PC-3 (cell line): Measurements from ENCODE around the gene SLC23A1. TPM values are rescaled to one million over a fixed set of nuclear protein-coding genes. Genes with fewer than 3 reads are reported as not detected.

Source experiments
- ATAC-seq: fragments of 200-7000 bp; cut with Tn5 transposase; 2 replicates; pipeline ENCODE4 v1.9.1; 2020; ENCODE audit warnings: mild to moderate bottlenecking, moderate library complexity
- BruUV-seq: library from RNA; stranded (reverse); fragments of 400-500 nt; replicated peaks from 2 replicates; lab custom pipeline; 2021; lab: Mats Ljungman, UMichigan
- CTCF ChIA-PET: fragments of 300-600 bp; sonication (Branson Sonifier 250); formaldehyde crosslinking; loops from one replicate; lab custom pipeline; 2022; ENCODE audit warnings: antibody characterized with exemption; lab: Charles Lee
- POLR2A ChIA-PET: fragments of 300-600 bp; sonication (Branson Sonifier 250); formaldehyde crosslinking; loops from one replicate; lab custom pipeline; 2022; ENCODE audit warnings: antibody characterized with exemption; ENCODE audit not compliant: unreplicated experiment; lab: Charles Lee
- DNase-seq: peaks from one replicate; pipeline ENCODE4 v3.0.0-alpha.2; 2015
- H2AFZ ChIP-seq: fragments of 300-600 bp; sonication (generic); 2 replicates; pipeline ENCODE4 v1.6.0; 2016; ENCODE audit warnings: antibody characterized with exemption, low read length
- H3F3A ChIP-seq: fragments of 300-600 bp; sonication (generic); one replicate; pipeline ENCODE4 v1.6.0; 2017; ENCODE audit warnings: antibody characterized with exemption, low read length, control low read depth, mild to moderate bottlenecking; ENCODE audit not compliant: unreplicated experiment
- H3K27ac ChIP-seq: fragments of 300-600 bp; sonication (generic); 2 replicates; pipeline ENCODE4 v1.5.1; 2016; ENCODE audit warnings: mild to moderate bottlenecking, low read length
- H3K27me3 ChIP-seq: fragments of 300-600 bp; sonication (generic); 2 replicates; pipeline ENCODE4 v1.6.1; 2016; ENCODE audit warnings: low read length, mixed read lengths
- H3K36me3 ChIP-seq: fragments of 300-600 bp; sonication (generic); 2 replicates; pipeline ENCODE4 v1.6.1; 2016; ENCODE audit warnings: low read depth, mixed run types, low read length, mixed read lengths
- H3K4me1 ChIP-seq: fragments of 300-600 bp; sonication (generic); 2 replicates; pipeline ENCODE4 v1.5.1; 2016; ENCODE audit warnings: low read length; ENCODE audit not compliant: insufficient read depth
- H3K4me2 ChIP-seq: fragments of 300-600 bp; sonication (generic); 2 replicates; pipeline ENCODE4 v1.6.0; 2016; ENCODE audit warnings: low read length
- H3K4me3 ChIP-seq: fragments of 300-600 bp; sonication (generic); 2 replicates; pipeline ENCODE4 v1.5.1; 2016; ENCODE audit warnings: mild to moderate bottlenecking, low read length, mixed read lengths
- H3K79me2 ChIP-seq: fragments of 300-600 bp; sonication (generic); 2 replicates; pipeline ENCODE4 v1.6.1; 2017; ENCODE audit warnings: low read length, mixed read lengths
- H3K9ac ChIP-seq: fragments of 300-600 bp; sonication (generic); 2 replicates; pipeline ENCODE4 v1.6.0; 2016; ENCODE audit warnings: mild to moderate bottlenecking, low read length
- H3K9me2 ChIP-seq: fragments of 300-600 bp; sonication (generic); replicated peaks from 2 replicates; pipeline ENCODE4 v1.6.1; 2016; ENCODE audit warnings: mixed run types, low read length, mixed read lengths
- H3K9me3 ChIP-seq: fragments of 300-600 bp; sonication (generic); 2 replicates; pipeline ENCODE4 v1.6.1; 2016; ENCODE audit warnings: low read length, mixed read lengths
- H4K20me1 ChIP-seq: fragments of 300-600 bp; sonication (generic); 2 replicates; pipeline ENCODE4 v1.6.1; 2016; ENCODE audit warnings: low read length, mixed read lengths
- CTCF ChIP-seq: fragments of 300-600 bp; sonication (generic); conservative IDR thresholded peaks from 2 replicates; pipeline ENCODE4 v1.5.1; 2017; ENCODE audit warnings: antibody characterized with exemption, low read depth, mild to moderate bottlenecking, low read length
- EZH2 ChIP-seq: fragments of 300-600 bp; sonication (generic); IDR thresholded peaks from one replicate; pipeline ENCODE4 v1.6.1; 2017; ENCODE audit warnings: antibody characterized with exemption, mild to moderate bottlenecking, low read length; ENCODE audit not compliant: unreplicated experiment
- EZH2phosphoT487 ChIP-seq: fragments of 300-600 bp; sonication (generic); IDR thresholded peaks from 2 replicates; pipeline ENCODE4 v1.6.1; 2018; ENCODE audit warnings: mild to moderate bottlenecking, antibody characterized with exemption, low read length, borderline replicate concordance
- intact Hi-C: fragments of 100-400 bp; cut with micrococcal nuclease; formaldehyde crosslinking; loops from 2 replicates; pipeline ENCODE4 v1.9.0; 2023
- total RNA-seq: library from RNA; depleted of rRNA; stranded (reverse); fragments of >200 nt; gene quantifications from 2 replicates; pipeline ENCODE4 v1.2.3, GENCODE V29; 2014

SLC23A1 gene
- total RNA-seq, 1 experiment from 2014 or later: not detected

- no TSS peak for BruUV-seq
- peaks cover 20% of the 10 kb centered on the region for H3K4me1 ChIP-seq
- TF ChIP-seq EZH2phosphoT487 (no peak), CTCF (no peak), EZH2 (no peak)
- no peaks in the 10 kb centered on the region for H3K9me3 ChIP-seq
- H3K27me3 ChIP-seq: no peaks in the 10 kb centered on the region
- H3F3A ChIP-seq: no peaks in the 10 kb centered on the region
- POLR2A ChIA-PET: interaction anchor here (0.6 to 1.1 kb wide), 5 partner anchors 17 to 815 kb away, joined by 3 to 9 read pairs (median 3); partner anchors contain the start of genes HSPA9 and PAIP2
- intact Hi-C loops: loop anchor here (1.0 kb wide), 2 partner anchors 18 to 50 kb away; partner anchors contain the start of gene PAIP2
- DNase-seq (peak; percentile 44), ATAC-seq (peak; percentile 2)
- H3K79me2 ChIP-seq: peaks cover 28% of the 10 kb centered on the region
- peak overlapping the region; percentile 99 for H3K9ac ChIP-seq
- H4K20me1 ChIP-seq: no peaks in the 10 kb centered on the region
- H3K4me2 ChIP-seq: peak overlapping the region; percentile 94
- CTCF ChIA-PET: interaction anchor here (0.6 kb wide), 1 partner anchor 815 kb away, joined by 3 read pairs; no protein-coding TSS in a partner anchor
- peak overlapping the region; percentile 87 for H3K4me3 ChIP-seq
- no peaks in the 10 kb centered on the region for H3K36me3 ChIP-seq
- no peaks in the 10 kb centered on the region for H3K9me2 ChIP-seq
- peak overlapping the region; percentile 98 for H3K27ac ChIP-seq
- H2AFZ ChIP-seq: no peak overlapping the region
Observed at GRCh38 chr5:139390639-139391569, 7.8 kb upstream of the SLC23A1 start.

- no peak within 1 kb of the TSS for H2AFZ ChIP-seq
- CTCF ChIA-PET: no interaction called here
- H4K20me1 ChIP-seq: no peaks in the 10 kb centered on the region
- TF ChIP-seq CTCF (no peak), EZH2 (no peak), EZH2phosphoT487 (no peak)
- H3K4me1 ChIP-seq: peaks cover 20% of the 10 kb centered on the region
- no peaks in the 10 kb centered on the region for H3F3A ChIP-seq
- POLR2A ChIA-PET: no interaction called here
- no TSS peak for BruUV-seq
- intact Hi-C loops: no loop called here
- peak within 1 kb of the TSS; percentile 98 for H3K27ac ChIP-seq
- no peak for ATAC-seq
- 0 out of 2 replicates have a peak within 1 kb of the TSS, but pooled peaks have one; percentile 87 for H3K4me3 ChIP-seq
- no peaks in the 10 kb centered on the region for H3K36me3 ChIP-seq
- H3K4me2 ChIP-seq: peak within 1 kb of the TSS; percentile 94
- H3K27me3 ChIP-seq: no peaks in the 10 kb centered on the region
- H3K9me3 ChIP-seq: no peaks in the 10 kb centered on the region
- peaks cover 28% of the 10 kb centered on the region for H3K79me2 ChIP-seq
- no peak for DNase-seq
- peak within 1 kb of the TSS; percentile 99 for H3K9ac ChIP-seq
- no peaks in the 10 kb centered on the region for H3K9me2 ChIP-seq
Observed at GRCh38 chr5:139389701-139390638, 6.9 kb upstream of the SLC23A1 start, which contains the start of gene MZB1. Gene MZB1 (minus strand): TSS chr5:139389913. CDS start chr5:139389856, 57 bp downstream.
